HG03457 (cell line): ENCODE measurements around the gene ABHD1.

Experiments
- ATAC-seq: cut with Tn5 transposase; IDR thresholded peaks from one replicate; pipeline ENCODE4 v1.9.1; 2021; ENCODE audit warnings: moderate number of reproducible peaks; ENCODE audit not compliant: unreplicated experiment

The ABHD1 gene

DNA sequence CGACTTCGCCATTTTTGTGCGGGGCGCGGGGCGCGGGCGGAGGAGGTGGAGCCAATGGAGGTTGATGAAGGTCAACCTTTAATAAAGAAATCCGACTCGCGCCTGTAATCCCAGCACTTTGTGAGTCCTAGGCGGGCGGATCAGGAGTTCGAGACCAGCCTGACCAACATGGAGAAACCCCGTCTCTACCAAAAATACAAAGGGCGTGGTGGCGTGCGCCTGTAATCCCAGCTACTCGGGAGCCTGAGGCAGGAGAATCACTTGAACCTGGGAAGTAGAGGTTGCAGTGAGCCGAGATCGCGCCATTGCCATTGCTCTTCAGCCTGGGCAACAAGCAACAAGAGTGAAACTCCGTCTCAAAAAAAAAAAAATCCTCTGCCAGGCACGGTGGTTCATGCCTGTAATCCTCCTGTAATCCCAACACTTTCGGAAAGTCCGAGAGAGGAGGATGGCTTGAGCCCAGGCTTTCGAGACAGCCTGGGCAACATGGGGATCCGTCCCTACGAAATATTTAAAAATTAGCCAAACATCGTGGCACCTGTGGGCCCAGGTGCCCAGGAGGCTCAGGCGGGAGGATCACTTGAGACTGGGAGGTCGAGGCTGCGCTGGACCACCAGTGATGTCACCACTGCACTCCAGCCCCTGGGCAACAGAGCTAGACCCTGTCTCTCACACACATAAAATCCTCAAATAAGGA, 11.3 kb downstream of the ABHD1 start:
- ATAC-seq = no peak

DNA sequence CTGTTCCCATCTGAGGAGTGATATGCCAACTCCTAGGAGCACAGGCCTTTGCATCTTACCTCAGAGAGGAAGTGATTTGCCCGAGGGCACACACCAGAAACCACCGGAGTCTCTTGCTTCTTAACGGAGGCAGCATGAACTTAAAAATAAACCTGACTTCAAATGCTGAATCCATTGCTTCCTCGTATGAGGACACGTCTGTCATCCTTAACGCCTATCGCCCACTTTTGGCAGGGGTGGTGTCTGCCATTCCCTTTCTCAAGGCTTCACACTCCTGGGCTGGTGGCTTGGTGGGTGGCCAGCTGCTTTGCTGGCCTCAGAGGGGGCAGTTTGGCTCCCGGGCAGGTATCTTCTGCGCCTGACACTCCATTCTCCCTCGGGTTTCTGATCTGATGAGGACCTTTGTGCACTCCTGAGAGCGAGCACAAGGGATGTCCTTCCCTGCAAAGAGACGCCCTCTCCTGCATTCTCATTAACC, 11.9 kb downstream of the ABHD1 start:
- no peak for ATAC-seq

DNA sequence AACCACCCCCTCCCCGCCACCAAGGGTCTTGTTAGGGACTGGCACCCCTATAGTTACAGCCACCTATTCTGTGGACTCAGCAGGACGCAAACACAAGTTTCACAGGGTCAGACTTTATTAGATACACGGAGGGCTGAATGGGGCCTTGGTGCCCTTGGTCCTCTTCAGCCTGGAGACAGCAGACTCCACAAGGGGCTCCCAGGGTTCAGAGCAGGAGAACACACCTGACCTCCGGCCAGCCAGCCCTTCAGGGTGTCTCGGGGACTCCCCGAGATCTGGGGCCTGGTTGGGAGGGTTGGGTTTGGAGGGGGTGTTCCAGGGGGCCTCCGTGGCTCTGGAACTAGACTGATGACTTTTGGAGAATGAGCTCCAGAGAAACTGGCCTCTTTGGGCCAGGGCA, 13.1 kb downstream of the ABHD1 start:
- no peak for ATAC-seq

- no peak for ATAC-seq
Measured at GRCh38 chr2:27137322-27137935, 13.8 kb downstream of the ABHD1 start.

- ATAC-seq = no peak
Measured at GRCh38 chr2:27138111-27138510, 14.5 kb downstream of the ABHD1 start.

- ATAC-seq = no peak
Measured at GRCh38 chr2:27139310-27139709, 15.7 kb downstream of the ABHD1 start, which contains the start of gene PRR30. PRR30 (minus strand) TSS chr2:27139410; CDS start chr2:27138329, 1,081 bp downstream.

GRCh38 chr2:27143285-27143684, 19.7 kb downstream of the ABHD1 start:
- no peak for ATAC-seq

DNA sequence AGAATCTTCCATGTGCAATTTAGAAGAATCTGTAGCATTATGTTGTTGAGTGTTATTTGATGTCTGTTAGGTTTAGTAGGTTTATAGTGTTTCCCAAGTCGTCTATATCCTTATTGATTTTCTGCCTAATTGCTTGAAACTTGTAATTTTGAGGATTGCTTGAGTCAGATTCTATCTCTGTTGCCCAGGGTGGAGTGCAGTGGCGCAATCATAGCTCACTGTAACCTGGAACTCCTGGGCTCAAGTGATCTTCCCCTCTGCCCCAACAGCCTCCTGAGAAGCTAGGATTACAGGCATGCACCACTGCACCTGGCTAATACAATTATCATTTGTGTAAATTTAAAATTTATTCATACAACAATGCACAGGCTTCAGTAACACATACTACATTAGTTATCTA, 22.1 kb downstream of the ABHD1 start:
- no peak for ATAC-seq

DNA sequence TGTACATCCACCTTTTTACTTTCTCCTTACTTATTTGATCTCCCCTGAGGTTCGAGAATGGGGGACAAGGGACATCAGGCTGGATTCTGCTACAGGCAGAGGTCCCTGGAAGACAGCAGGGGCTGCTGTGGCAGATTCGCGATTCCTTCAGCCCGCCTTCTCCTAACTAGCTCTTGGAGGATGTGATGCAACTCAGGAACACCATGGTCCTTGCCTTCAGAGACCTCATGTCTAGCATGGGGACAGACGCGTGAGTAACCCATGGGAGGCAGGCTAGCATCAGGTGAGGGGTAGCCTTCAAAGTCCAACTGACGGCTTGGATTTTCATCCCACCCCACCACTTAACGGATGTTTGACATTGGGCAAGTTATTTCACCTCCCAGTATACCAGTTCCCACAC, 24.3 kb downstream of the ABHD1 start:
- ATAC-seq = no peak

- ATAC-seq = no peak
Measured at GRCh38 chr2:27148801-27149439, 25.3 kb downstream of the ABHD1 start, which contains the start of gene TCF23. TCF23 (plus strand) TSS chr2:27149004; CDS start chr2:27149134, 130 bp downstream.

DNA sequence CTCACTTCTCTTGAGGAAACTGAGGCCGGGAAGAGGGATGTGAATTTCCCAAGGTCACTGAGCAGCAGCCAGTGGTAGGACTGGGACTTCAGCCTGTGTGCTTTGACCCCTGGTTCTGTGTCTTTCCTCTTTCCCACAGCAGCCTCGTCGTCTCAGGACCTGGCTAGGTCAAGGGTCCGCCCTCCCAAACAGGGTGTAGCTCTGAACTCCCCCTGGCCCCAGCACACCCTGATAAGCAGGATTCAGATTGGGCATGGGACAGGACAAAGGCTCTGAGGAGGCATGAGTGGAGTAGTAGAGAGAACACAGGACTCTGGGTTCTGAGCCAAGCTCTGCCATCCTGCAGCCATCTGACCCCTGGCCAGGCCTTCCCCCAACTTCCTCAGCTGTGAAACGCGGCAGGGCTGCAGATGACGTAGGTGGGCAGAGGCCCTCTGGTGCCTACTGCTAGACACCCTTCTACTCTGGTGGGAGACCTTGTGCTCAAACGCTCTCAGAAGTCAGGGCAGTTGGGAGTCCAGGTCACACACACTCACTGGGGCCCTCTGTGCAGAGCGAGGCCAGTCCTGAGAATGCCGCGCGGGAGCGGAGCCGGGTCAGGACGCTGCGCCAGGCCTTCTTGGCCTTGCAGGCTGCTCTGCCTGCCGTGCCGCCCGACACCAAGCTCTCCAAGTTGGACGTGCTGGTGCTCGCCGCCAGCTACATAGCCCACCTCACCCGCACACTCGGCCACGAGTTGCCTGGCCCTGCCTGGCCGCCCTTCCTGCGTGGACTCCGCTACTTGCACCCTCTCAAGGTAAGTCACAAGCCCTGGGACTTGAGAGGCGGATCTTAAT, 26.2 kb downstream of the ABHD1 start:
- no peak for ATAC-seq

GRCh38 chr2:27150639-27151230, 27.1 kb downstream of the ABHD1 start:
- no peak for ATAC-seq

- ATAC-seq = no peak
Measured at GRCh38 chr2:27152102-27152795, 28.6 kb downstream of the ABHD1 start.

DNA sequence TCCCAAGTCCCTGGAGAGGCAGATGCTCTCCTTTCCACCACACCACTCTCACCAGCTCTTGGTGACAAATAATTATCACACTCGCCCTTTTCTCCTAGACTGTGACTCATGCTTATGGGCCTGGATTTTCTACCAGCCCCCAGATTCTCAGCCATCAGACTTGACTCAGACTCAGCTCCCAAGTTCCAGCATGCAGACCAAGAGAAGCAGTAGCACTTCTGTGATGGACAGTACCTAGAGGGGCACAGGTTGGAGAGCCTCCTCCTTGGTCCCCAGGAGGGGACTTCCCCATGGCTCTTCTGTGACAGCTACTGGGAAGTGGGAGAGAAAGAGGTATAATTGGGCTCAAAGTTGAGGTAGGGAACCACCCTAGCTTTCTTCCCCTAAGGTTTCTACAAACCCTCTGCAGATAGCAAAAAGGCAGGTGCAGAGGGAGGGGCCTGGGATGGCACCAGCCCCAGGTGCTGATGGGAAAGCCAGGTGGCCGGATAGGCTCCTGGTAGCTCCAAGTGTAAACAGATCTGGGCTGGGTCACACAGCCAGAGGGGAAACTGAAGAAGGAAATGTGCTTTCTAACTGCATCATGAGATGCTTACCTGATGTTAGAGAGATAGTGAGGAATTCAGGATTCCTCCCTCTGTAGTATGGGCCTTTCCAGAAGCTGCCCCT, 29.3 kb downstream of the ABHD1 start:
- ATAC-seq = no peak

- ATAC-seq = no peak
Measured at GRCh38 chr2:27154488-27154887, 30.9 kb downstream of the ABHD1 start.

DNA sequence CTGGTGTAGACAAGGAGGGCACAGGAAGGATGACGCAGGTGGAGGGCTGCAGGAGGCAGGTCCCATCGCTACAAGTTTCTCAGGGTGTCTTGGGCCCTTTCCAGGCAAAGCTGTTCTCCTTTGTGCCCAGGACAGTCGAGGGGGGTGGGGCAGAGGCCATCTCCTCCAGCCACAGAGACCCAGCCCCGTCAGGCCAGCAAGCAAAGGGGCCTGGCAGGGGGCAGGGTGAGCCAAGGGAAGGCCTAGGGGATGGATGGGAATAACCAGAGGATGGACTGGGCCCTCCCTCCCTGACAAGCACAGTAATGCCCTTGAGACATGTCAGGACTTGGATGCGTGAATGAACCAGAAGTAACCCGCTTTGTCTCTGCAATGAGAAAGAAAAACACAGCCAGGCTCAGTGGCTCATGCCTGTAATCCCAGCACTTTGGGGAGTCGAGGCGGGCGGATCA, 31.5 kb downstream of the ABHD1 start:
- no peak for ATAC-seq

DNA sequence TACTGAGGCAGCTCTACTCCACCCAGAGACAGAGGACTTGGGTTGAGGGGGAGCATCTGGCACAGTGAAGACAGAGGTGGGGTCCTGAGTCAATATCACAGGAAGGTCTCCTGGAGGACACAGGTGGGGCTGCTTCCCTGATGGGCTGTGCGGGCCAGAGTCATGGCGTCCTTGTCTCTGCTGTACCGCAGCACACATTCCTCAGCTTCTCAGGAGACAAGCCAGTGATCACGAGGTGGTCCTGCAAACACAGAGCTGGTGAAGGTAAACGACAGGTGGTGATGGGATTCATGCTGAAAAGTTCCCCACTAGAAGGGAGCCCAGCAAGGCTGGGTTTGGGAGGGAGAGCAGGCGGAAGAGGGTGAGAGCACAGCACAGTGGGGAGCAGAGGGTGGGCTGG, 34.9 kb downstream of the ABHD1 start:
- ATAC-seq = no peak

DNA sequence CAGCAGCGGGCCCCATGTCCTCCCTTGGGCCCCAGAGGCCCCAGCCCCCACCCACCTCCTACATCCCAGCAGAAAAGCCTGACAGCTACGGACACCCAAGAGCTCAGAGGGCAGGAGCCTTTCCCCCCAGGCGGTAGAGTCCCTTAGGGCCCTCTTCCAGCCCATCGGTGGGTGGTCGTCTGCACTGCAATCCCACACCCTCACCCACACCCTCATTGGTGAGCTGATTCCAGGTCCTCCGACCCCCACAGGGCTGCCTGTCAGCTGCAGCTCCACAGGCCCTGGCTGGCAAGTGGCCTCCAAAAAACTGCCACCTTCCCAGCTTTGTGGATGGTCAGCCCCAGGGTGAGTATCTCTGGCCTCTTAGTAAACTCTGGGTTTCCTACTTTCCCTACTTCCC, 35.7 kb downstream of the ABHD1 start:
- no peak for ATAC-seq

DNA sequence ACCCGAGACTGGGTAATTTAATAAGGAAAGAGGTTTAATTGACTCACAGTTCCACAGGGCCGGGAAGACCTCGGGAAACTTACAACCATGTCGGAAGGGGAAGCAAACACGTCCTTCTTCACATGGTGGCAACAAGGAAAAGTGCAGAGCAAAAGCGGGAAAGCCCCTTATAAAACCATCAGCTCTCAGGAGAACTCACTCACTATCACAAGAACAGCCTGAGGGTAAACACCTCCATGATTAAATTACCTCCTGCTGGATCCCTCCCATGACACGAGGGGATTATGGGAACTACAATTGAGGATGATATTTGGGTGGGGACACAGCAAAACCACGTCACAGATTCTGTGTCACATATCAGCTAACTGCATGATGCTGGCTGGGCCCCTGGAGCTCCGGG, 36.6 kb downstream of the ABHD1 start:
- no peak for ATAC-seq
